ENCODE results near the gene KCNH1.

The KCNH1 gene

DNA sequence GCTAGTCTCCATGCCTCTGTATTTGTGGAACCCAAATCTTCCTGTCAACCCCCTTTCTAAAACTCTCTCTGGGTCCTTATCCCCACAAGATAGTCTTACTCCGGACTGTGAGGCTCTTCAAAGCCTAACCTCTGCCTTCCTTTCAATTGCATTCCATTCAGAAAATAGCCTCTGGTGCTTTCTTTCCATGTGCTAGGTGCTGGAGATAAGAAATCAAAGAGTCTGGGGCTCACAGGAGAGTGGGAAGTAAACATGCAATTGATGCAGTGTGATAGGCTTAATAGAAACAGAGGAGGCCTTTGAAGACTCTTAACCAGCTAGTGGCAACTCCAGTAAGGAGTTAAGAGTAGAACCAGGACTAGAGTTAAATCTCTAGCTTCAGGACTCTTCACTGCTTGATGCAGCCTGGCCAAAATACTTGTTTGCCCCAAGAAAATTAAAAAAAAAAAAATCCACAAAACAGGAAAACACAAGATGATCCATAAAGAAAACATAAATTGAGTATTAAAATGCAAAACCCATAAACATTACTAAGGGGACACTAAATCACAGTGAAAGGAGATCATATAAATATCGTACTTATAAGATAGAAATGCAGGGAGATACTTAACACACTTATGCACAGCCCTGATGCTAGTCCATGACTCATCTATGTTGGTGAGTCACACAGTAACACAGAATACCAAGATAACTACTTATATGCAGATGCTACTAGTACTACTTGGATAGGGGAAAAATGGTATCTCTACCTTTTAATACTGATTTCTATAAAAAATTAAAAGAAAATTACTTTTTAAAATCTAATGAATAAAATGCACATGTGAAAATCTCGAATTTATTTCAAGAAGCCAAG lies 341.5 kb downstream of the KCNH1 start:
- intact Hi-C loops (cut with DNase I) = no loop called here
- peak in 7 of 42 donors; percentile 11 to 63 (median 32) for DNase-seq

DNA sequence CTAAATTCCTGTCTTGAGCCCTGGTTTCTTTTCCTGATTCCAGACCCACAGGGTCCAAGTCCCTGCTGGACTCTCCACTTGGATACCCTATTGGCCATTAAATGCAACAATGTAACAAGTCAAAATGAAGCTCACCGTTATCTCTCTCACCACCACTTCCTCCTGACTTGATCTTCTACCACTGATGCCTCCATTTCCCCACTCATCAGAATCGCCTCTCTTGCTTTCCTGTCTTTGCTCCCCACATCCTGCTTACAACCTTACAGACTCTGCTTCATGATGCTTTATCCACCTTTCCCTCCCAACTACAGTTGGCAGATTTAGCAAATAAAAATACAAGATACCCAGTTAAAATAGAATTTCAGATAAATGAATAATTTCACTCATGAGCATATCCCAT lies 343.8 kb downstream of the KCNH1 start:
- DNase-seq = no peak
- intact Hi-C loops (cut with DNase I) = no loop called here

DNA sequence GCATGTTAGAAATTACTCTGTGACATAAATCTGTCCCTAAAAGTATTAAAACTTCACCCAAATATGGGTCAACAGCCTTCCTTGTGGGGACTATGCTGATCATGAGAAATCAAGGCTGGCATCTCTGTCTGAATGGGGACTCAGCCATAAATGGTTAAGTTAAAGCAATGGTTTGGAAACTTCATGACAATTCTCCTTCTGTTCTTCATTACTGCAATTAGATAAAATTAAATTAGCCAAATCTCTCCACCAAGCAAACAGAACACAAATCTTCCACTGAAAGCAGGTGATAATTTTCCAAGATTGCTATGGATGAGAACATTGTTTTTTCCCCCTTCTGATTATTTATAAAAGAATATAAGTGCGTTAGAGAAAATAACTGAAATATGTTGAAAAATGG lies 346.1 kb downstream of the KCNH1 start:
- DNase-seq = no peak
- intact Hi-C loops (cut with DNase I) = no loop called here

DNA sequence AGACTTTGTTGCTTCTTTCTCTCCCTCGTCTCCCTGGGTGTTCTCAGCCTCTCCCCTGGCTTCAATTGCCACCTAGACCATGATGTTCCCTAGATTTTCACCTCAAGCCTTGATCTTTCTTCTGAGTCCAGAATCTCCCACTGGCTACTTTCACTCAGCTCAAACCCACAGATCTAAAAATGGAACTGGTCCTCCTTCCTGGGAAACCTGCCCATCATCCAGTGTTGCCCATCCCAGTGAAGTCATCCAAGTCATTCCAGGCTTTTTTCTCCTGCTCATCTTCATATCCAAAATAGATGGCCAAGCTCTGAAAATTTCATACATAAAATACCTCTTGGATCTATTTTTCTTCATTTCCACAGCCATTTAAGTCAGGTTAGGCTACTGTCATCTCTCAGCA lies 347.4 kb downstream of the KCNH1 start:
- intact Hi-C loops (cut with DNase I) = no loop called here

DNA sequence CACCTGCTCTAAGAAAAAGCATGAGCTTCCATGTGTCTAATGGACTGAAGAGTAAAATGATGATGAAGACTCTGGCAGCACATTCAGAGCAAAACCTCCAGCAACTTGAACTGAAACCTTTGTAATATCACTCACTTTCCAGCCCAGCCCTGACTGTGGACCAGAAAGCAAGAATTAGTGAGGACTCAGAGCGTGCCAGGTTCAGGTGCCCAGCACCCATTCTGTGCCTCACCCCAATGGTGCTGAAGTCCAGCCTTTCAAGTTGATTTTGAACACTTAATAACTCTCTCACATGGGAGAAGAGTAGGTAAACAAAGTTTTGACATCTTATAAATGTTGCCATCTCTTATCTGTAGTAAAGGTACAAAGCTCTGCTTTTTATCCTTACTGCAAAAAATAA lies 350.0 kb downstream of the KCNH1 start:
- no peak for DNase-seq
- intact Hi-C loops (cut with DNase I) = no loop called here

More for the DNA sequence above, 347.4 kb downstream of the KCNH1 start:
- no peak for DNase-seq

DNA sequence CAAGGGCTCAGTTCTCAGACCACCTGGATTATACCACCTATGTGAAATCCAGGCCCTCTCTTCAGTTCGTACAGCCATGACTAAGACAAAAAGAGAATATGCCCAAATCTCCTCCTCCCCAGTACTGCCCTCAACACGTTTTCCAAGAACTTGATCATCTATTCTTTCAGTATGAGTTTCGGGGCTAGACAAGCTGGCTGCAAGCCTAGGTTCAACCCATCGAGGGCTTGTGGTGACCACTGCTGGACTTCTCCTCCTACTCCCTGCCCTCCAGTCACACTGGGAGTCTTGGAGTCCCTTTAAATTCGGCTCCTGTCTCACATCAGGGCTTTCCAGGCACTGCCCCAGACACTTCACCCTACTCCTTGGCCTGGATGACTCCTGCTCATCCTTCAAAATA lies 352.3 kb downstream of the KCNH1 start:
- intact Hi-C loops (cut with DNase I) = no loop called here
- DNase-seq = no peak

DNA sequence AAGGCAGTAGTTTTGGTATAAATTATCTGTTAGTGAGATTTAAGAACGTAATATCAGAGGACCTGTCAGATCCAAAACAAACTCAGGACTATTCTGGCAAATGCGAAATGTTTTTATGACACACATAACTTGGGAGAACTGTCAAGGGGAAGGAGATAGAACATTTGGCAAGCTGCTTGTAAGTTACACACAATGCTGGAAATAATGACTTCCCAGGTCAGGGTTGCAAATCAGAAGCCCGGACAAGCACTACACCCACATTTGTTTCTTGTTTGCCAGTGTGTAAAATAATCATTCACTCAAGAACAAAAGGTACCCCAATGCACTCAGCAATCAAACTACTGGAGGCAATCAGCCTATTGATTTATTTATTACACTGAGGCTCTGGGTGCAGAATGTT lies 354.7 kb downstream of the KCNH1 start:
- intact Hi-C loops (cut with DNase I) = no loop called here

DNA sequence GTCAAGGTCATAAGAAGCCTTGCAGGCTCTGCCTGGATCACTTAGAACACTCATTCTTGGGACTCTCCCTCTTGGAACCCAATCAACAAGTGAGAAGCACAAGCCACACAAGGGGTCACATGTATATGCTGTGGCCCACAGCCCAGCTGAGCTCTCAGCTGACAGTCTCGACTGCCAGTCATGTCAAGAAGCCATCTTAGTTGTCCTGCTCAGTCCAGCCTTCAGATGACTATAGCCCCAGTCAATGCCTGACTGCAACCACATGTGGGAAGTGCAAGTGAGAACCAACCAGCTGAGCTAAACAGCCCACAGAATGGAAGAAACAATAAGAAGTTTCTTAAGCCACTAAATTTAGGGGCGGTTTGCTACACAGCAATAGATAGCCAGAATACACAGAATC lies 356.0 kb downstream of the KCNH1 start:
- no peak for DNase-seq
- intact Hi-C loops (cut with DNase I) = no loop called here

More for the DNA sequence above, 354.7 kb downstream of the KCNH1 start:
- DNase-seq = no peak

DNA sequence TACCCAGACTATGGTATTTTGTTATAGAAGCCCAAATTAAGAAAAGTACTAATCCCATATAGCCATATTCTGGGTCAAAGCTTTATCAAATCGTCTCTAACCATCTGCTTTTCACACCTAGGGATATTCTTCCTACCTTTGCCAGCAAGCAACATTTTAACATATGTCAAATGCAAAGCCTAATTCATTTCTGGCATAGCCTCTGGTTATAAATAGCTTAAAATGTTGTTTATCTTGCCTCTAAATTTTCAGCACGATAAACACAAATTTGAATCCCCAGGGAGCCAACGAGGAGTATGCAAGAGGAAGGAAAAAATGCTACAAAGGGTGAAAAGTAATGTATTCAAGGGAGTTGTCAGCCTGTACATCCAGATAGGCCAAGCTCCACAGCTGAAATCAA lies 357.2 kb downstream of the KCNH1 start:
- no peak for DNase-seq
- intact Hi-C loops (cut with DNase I) = no loop called here

DNA sequence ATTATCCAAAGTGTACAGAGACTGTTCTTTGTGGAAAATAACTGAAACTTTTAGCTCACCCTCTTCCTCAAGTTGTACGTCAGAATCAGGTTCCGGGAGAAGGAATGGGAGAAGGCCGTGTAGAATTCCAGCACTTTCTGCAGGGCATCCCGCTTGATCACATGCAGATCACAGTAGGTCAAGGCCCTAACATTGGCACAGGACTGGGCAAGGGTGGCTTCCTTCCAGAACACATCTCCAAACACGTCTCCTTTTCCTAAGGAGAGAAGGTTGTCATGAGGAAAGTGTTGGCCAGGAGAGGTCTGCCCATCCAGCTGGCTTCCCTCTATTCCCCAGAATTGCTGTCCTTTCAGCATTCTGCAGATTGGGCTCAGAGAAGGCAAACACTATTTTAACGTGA lies 358.7 kb downstream of the KCNH1 start:
- intact Hi-C loops (cut with DNase I) = no loop called here
- no peak for DNase-seq

DNA sequence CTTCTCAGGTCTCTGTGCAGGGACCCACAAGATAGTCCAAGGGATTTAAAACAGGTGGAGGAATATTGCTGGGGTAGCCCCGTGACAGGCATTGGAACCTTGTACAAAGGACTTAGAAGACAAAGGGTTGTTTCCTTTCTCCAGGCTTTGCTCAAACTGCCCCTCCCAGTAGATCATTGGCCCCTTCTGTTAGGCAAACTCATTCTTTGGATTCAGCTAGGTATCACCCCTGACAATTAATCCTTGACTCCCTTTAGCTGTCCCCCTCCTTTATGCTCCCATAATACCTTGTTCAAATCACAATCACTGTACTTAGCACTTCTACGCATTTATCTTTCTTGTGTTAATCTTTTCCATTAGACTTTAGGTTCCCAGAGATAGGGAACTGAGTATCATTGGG lies 360.5 kb downstream of the KCNH1 start:
- intact Hi-C loops (cut with DNase I) = no loop called here
- no peak for DNase-seq

DNA sequence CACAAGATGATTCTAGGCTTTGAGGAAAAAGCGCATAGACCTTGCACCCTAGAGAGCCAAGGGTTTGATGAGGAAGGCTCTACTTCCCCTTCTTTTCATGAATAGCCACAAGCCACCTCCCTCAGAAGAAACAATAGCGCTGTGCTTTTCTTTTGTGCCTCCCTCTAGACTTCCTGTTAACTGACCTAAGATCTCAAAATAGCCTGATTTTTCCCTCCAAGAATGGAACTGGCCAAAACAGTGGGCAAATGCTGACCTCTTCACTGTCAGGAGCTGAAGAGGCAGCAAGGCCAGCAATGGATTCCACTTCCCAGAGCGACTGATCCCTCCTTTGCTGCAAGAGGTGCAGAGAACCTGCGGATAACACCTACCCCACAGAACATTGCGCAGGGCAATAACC lies 362.8 kb downstream of the KCNH1 start:
- intact Hi-C loops (cut with DNase I) = no loop called here
- no peak for DNase-seq

DNA sequence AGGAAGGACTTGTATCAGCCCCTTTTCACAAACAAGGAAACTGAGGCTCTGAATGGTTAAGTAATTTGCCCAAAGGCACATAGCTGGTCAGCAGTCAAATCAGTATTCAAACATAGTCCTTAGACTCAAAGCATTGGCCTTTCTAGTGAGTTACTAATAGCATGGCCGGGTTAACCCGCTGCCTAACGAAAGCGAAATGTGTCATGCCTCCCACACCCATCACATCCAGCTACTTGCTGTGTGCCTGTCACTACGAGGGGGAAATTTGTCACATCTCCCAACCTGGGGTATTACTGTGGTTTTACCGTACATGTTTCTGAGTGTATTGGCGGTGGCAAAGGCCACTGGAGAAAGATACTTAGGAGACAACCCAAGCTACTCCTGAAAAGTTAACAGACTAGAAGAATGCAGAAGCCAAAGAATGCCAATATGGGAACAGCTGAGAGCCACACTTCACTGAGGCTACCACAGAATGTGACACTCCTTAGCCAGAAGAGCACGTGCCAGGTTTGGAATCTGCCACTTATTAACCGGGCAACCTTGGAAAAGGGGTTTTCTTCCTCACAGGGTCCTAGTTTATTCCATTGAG lies 363.5 kb downstream of the KCNH1 start:
- DNase-seq = peak in 25 of 42 donors; percentile 16 to 81 (median 43)

DNA sequence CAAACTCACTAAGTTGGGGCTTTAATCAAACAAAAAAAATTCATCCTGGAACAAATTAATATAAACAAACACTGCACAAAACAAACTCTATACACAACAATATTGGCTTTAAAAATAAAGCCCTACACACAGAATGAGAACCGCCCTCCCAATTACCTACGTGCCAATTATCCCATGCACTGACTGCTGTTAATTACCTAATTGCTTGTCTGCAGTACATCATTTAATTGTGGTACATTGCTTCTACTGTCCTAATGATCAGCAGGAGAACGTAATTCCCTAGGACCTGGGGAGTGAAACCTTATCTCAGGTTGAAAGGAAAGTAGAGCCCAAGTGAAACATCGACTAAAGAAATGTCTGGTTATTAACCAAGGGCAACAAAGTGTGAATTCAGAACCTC lies 364.5 kb downstream of the KCNH1 start:
- intact Hi-C loops (cut with DNase I) = no loop called here
- no peak for DNase-seq

More for the DNA sequence above, 363.5 kb downstream of the KCNH1 start:
- intact Hi-C loops (cut with DNase I) = no loop called here

DNA sequence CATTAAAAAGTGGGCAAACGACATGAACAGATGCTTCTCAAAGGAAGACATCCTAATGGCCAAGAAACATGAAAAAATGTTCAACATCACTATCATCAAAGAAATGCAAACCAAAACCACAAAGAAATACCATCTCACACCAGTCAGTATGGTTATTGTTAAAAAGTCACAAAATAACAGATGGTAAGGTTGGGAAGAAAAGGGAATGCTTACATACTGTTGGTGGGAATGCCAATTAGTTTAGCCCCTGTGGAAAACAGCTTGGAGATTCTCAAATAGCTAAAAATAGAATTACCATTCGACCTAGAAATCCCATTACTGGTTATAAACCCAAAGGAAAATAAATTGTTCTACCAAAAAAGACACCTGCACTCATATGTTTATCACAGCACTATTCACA lies 369.4 kb downstream of the KCNH1 start:
- intact Hi-C loops (cut with DNase I) = no loop called here
- no peak for DNase-seq

DNA sequence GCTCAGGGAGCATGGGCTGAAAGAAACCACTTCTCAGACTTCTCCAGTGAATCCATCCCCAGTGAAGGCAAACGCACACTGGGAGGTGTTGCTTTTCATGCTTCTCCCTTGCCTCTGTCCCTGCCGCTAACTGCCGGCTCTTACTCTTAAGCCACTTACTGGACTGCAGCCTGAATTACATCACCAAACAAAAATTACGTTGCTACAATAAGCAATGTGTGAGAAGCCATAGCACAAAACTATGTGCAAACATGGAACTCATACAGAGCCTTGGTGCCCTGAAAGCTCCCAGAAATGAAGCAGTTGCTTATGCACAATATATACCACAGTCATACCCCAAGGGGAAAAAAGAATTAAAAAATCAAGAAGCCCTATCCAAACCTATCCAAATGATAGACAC lies 375.2 kb downstream of the KCNH1 start:
- intact Hi-C loops (cut with DNase I) = no loop called here
- DNase-seq = no peak

DNA sequence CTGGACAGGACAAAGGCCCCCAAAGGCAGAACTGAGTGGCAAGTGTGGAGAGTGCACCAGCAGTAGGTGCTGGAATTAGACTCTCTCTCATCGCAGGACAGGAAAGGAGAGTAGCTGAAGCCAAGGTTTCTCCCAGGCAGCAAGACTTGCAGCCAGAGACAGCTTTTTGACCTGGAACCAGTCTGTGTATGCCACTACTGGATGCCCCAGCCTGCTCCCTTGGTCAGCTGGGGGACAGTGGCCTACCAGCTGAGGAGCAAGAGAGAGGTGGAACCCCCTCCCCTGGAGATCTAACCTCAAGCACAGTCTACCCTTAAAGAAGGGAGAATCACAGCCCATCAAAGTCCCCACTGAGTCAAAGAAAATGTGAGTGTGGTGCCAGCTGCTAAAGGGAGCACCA lies 375.7 kb downstream of the KCNH1 start:
- no peak for DNase-seq
- intact Hi-C loops (cut with DNase I) = no loop called here

DNA sequence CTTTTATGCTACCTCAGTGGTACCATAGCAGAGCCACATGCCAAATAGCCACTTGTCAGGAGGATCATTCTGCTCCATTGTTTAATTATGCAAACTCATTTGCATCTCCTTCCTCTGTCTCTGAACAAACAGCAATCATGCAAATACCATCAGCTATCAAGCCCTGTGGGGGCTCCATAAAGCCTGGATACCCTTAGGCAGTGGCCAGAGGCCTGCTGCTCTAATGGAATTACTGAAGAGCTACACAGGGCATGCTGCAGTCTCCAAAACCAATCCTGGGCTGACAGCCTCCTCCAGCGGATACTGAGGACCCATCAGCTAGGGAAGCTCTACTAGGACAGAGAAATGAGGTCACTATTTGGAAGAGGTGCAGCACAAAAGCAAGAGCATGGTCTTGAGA lies 376.3 kb downstream of the KCNH1 start:
- intact Hi-C loops (cut with DNase I) = no loop called here
- no peak for DNase-seq

DNA sequence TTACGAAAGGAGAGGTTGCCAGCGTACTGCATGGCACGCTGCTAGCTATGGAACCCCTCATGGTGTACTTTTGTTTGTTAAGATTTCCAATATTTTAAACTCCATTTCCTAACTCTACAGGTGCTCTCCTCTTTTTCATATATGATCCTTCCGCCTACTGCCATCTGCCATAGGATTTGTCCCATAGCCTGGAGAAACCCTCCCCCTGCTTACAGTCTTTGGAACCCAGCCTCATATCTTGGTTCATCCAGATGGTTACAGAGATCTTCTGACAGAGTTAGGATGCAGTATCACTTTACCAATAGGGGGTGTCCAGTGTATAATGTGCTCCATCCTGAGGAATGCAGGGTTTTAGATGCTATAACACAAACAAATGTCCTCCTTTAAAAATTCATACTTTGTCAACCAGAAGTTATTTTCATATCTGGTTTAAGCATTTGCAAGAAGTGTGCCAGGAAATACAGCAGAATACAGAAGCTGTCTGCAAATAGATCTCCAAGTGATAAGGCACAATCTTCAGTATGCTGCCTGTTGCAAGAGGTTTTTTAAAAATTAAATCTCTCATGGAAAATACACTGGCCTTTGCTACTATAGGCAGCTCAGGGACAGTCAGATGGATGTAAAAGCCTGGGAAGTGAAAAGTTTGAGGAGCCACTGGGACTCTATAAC lies 377.8 kb downstream of the KCNH1 start:
- DNase-seq = no peak
- intact Hi-C loops (cut with DNase I) = no loop called here

DNA sequence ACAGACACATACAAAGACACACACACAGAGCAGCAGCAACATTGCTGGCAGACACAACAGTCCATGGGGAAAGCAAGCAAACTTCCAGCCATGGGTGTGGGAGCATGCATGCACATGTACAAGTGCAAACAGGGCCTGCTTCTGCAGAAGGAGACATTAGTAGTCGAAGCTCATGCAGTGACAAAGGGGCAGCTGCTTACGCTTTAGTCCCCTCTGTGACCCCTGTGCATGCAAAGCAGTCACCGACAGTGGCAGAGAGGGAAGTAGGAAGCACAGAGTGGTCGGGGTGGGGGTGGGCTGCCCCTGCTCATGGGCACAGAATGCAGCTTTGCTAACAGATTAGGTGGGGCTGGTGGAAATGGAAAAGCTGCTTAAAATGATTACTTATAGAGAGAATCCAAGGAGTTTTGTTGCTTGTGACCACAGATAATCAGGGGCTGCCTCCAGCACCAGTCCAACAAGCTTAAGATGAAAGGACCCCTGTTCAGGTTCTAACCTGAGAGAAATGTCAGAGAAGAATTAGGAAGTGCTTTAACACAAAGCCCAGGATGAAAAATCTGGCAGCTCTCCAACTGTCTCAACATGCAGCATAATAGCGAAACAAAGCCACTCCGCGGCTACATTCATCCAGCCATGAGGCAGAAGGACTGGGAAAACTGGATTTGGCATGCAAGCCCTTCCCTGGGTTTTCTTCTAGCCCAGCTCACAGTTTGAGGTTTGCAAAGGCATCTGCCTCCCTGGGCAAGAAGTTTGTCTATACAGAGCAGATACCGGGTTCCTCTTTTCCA lies 378.9 kb downstream of the KCNH1 start:
- DNase-seq = peak in 21 of 42 donors; percentile 19 to 76 (median 37)
- intact Hi-C loops (cut with DNase I) = no loop called here

Data from head of caudate nucleus (tissue), 42 donors.